H9 (cell line): ENCODE measurements around the gene KIAA1328. TPM values are rescaled to one million over a fixed set of nuclear protein-coding genes. Genes with fewer than 3 reads are reported as not detected.

Experiments used
- DNase-seq: peaks from one replicate; pipeline ENCODE4 v3.0.0-alpha.2; 2017
- H2AFZ ChIP-seq: one replicate; pipeline ENCODE4 v1.6.1; 2013; ENCODE audit warnings: mild to moderate bottlenecking, low read length, control low read depth, moderate library complexity
- H2AK5ac ChIP-seq: 2 replicates; pipeline ENCODE4 v1.6.1; 2013; ENCODE audit warnings: low read length, control low read depth, mixed read lengths; ENCODE audit not compliant: insufficient read length
- H2BK120ac ChIP-seq: one replicate; pipeline ENCODE4 v1.6.1; 2013; ENCODE audit warnings: low read depth, mild to moderate bottlenecking, low read length, control low read depth, inconsistent platforms; ENCODE audit not compliant: poor library complexity, severe bottlenecking
- H2BK12ac ChIP-seq: 2 replicates; pipeline ENCODE4 v1.6.1; 2013; ENCODE audit warnings: low read length, control low read depth, mixed read lengths, low read depth; ENCODE audit not compliant: insufficient read length
- H2BK15ac ChIP-seq: 2 replicates; pipeline ENCODE4 v1.6.1; 2013; ENCODE audit warnings: low read depth, low read length, control low read depth
- H2BK20ac ChIP-seq: one replicate; pipeline ENCODE4 v1.6.1; 2013; ENCODE audit warnings: low read depth, mild to moderate bottlenecking, low read length, control low read depth, inconsistent platforms; ENCODE audit not compliant: poor library complexity, severe bottlenecking
- H2BK5ac ChIP-seq: 2 replicates; pipeline ENCODE4 v1.6.1; 2013; ENCODE audit warnings: low read length, control low read depth, mixed read lengths; ENCODE audit not compliant: insufficient read length
- H3K14ac ChIP-seq: 2 replicates; pipeline ENCODE4 v1.6.1; 2013; ENCODE audit warnings: low read length, control low read depth; ENCODE audit not compliant: insufficient read depth
- H3K18ac ChIP-seq: 2 replicates; pipeline ENCODE4 v1.6.1; 2013; ENCODE audit warnings: low read depth, mild to moderate bottlenecking, mixed read lengths, low read length, control low read depth; ENCODE audit not compliant: insufficient read length
- H3K23ac ChIP-seq: 2 replicates; pipeline ENCODE4 v1.6.1; 2013; ENCODE audit warnings: low read length, control low read depth, mixed read lengths, low read depth; ENCODE audit not compliant: insufficient read length
- H3K23me2 ChIP-seq: 2 replicates; pipeline ENCODE4 v1.6.1; 2013; ENCODE audit warnings: low read depth, mild to moderate bottlenecking, mixed read lengths, low read length, control low read depth; ENCODE audit not compliant: insufficient read length, poor library complexity, severe bottlenecking
- H3K27ac ChIP-seq: 2 replicates; pipeline ENCODE4 v1.5.1; 2013; ENCODE audit warnings: low read length, control low read depth, mixed read lengths, low read depth; ENCODE audit not compliant: insufficient read length
- H3K27me3 ChIP-seq: 2 replicates; pipeline ENCODE4 v1.6.1; 2013; ENCODE audit warnings: low read length, control low read depth, inconsistent platforms; ENCODE audit not compliant: insufficient read depth
- H3K4ac ChIP-seq: 2 replicates; pipeline ENCODE4 v1.6.1; 2013; ENCODE audit warnings: low read depth, mild to moderate bottlenecking, control low read depth, inconsistent platforms, low read length, moderate library complexity
- H3K4me1 ChIP-seq: 2 replicates; pipeline ENCODE4 v1.6.1; 2013; ENCODE audit warnings: low read length, control low read depth, inconsistent platforms; ENCODE audit not compliant: insufficient read depth
- H3K4me2 ChIP-seq: 2 replicates; pipeline ENCODE4 v1.6.1; 2013; ENCODE audit warnings: low read length, control low read depth, mixed read lengths; ENCODE audit not compliant: insufficient read length, insufficient read depth
- H3K56ac ChIP-seq: 2 replicates; pipeline ENCODE4 v1.6.1; 2013; ENCODE audit warnings: low read depth, mild to moderate bottlenecking, mixed read lengths, low read length, control low read depth; ENCODE audit not compliant: insufficient read length
- H3K79me1 ChIP-seq: 2 replicates; pipeline ENCODE4 v1.6.1; 2013; ENCODE audit warnings: low read depth, mild to moderate bottlenecking, moderate library complexity, low read length, control low read depth, inconsistent platforms; ENCODE audit not compliant: insufficient read depth, poor library complexity, severe bottlenecking
- H3K79me2 ChIP-seq: 2 replicates; pipeline ENCODE4 v1.6.1; 2013; ENCODE audit warnings: low read length, control low read depth, inconsistent platforms; ENCODE audit not compliant: insufficient read depth
- H3K9ac ChIP-seq: 2 replicates; pipeline ENCODE4 v1.6.1; 2013; ENCODE audit warnings: low read length, control low read depth, mixed read lengths; ENCODE audit not compliant: insufficient read length; ENCODE audit errors: extremely low read depth
- H3K9me3 ChIP-seq: one replicate; pipeline ENCODE4 v1.6.1; 2013; ENCODE audit warnings: low read depth, low read length, inconsistent platforms; ENCODE audit not compliant: control insufficient read depth
- H3T11ph ChIP-seq: one replicate; pipeline ENCODE4 v1.6.1; 2013; ENCODE audit warnings: mild to moderate bottlenecking, low read length, control low read depth, inconsistent platforms
- H4K20me1 ChIP-seq: one replicate; pipeline ENCODE4 v1.6.1; 2013; ENCODE audit not compliant: control insufficient read depth, insufficient read length, insufficient read depth
- H4K5ac ChIP-seq: 2 replicates; pipeline ENCODE4 v1.6.1; 2013; ENCODE audit warnings: low read depth, mild to moderate bottlenecking, mixed read lengths, low read length, control low read depth; ENCODE audit not compliant: insufficient read length
- H4K8ac ChIP-seq: replicated peaks from 2 replicates; pipeline ENCODE4 v1.6.1; 2013; ENCODE audit warnings: low read length, control low read depth, mixed read lengths, low read depth; ENCODE audit not compliant: insufficient read length
- H4K91ac ChIP-seq: 2 replicates; pipeline ENCODE4 v1.6.1; 2013; ENCODE audit warnings: low read depth, mild to moderate bottlenecking, moderate library complexity, mixed read lengths, low read length, control low read depth; ENCODE audit not compliant: insufficient read length
- H3K27ac Mint-ChIP-seq, 3 experiments: 2 replicates in 2 of 3; 3 replicates in 1 of 3; pipeline ENCODE4 v1.8.0; 2020 to 2021; ENCODE audit warnings: mixed read lengths in 3 of 3, mild to moderate bottlenecking in 1 of 3, moderate library complexity in 1 of 3
- H3K27me3 Mint-ChIP-seq: 2 replicates; pipeline ENCODE4 v1.8.0; 2021; ENCODE audit warnings: low read depth, mild to moderate bottlenecking, moderate library complexity, mixed read lengths
- H3K36me3 Mint-ChIP-seq, 3 experiments: 2 replicates in 2 of 3; 3 replicates in 1 of 3; pipeline ENCODE4 v1.8.0; 2020 to 2021; ENCODE audit warnings: low read depth in 3 of 3, mixed read lengths in 3 of 3; ENCODE audit not compliant: insufficient read depth in 1 of 3
- H3K4me1 Mint-ChIP-seq, 2 experiments: 2 replicates each; pipeline ENCODE4 v1.8.0; 2020; ENCODE audit warnings: mixed read lengths in 2 of 2
- H3K4me3 Mint-ChIP-seq, 2 experiments: 2 replicates in 1 of 2; 3 replicates in 1 of 2; pipeline ENCODE4 v1.8.0; 2020 to 2021; ENCODE audit warnings: mild to moderate bottlenecking in 2 of 2, mixed read lengths in 2 of 2, moderate library complexity in 1 of 2
- H3K9me3 Mint-ChIP-seq, 2 experiments: 2 replicates in 1 of 2; 3 replicates in 1 of 2; pipeline ENCODE4 v1.8.0; 2020; ENCODE audit warnings: mild to moderate bottlenecking in 2 of 2, mixed read lengths in 2 of 2, moderate library complexity in 1 of 2
- WGBS: extraction: QIAGEN DNeasy Blood & Tissue Kit; methylation state at CpG from one replicate; pipeline ENCODE4 v1.1.7; 2013; ENCODE audit warnings: missing lambda C conversion rate, low lambda C conversion rate, mixed read lengths; ENCODE audit not compliant: insufficient read length; ENCODE audit errors: extremely low coverage; 5-methylcytosine and 5-hydroxymethylcytosine counted together
- total RNA-seq: library from RNA; stranded (reverse); gene quantifications from 2 replicates; pipeline ENCODE4 v1.2.1, GENCODE V29; 2021
- TF ChIP-seq, protein P1 (sequence below): fragments of 200-600 bp; sonication (generic); conservative IDR thresholded peaks from 3 replicates; pipeline ENCODE4 v1.8.0; 2021; ENCODE audit warnings: antibody characterized with exemption, mild to moderate bottlenecking

Gene KIAA1328
- total RNA-seq, 1 experiment from 2014 or later: 4.9 TPM

DNA sequence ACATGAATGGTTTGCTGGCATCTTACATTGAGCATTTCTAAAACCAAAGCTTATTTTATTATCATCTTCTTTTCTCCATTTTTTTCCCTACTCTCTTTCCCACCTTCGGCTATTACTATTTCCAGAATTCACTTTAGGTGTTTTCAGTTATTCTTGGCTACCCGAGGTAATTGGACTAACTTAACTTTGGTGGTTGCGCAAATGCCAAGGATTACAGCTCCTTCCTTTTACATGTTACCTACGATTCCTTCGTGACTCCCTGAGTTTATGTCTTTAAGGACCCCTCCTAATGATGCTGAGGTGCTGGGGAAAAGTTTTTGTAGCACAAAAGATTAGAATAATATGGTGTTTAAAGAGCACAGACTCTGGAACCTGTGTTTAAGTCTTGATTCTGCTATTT lies 14.3 kb downstream of the KIAA1328 start:
- no peak overlapping the region for H2BK120ac ChIP-seq
- H2BK20ac ChIP-seq: no peak overlapping the region
- no peaks in the 10 kb centered on the region for H3K79me1 ChIP-seq
- Mint-ChIP-seq H3K4me1 (peaks cover 12 to 15% of the 10 kb centered on the region in 2 experiments), H3K9me3 (no peaks in the 10 kb centered on the region), H3K4me3 (no peak overlapping the region), H3K27ac (no peak overlapping the region), H3K27me3 (no peaks in the 10 kb centered on the region), H3K36me3 (peaks cover 0 to 4% (median 2%) of the 10 kb centered on the region in 3 experiments; a peak in 1 of 7 replicates)
- no peak overlapping the region for H2AK5ac ChIP-seq
- no peak for DNase-seq
- H2BK15ac ChIP-seq: no peak overlapping the region
- H3K27ac ChIP-seq: no peak overlapping the region
- H2BK12ac ChIP-seq: no peak overlapping the region
- H3K27me3 ChIP-seq: no peaks in the 10 kb centered on the region
- no peaks in the 10 kb centered on the region for H4K20me1 ChIP-seq
- H3K23ac ChIP-seq: no peak overlapping the region
- WGBS: 100% methylated on average over 1 of the region's 5 CpGs
- H4K5ac ChIP-seq: no peak overlapping the region
- H4K91ac ChIP-seq: no peak overlapping the region
- no peaks in the 10 kb centered on the region for H3K79me2 ChIP-seq
- no peak overlapping the region for H3K14ac ChIP-seq
- H3K4me2 ChIP-seq: no peak overlapping the region
- no peak overlapping the region for H3K56ac ChIP-seq
- H3K4ac ChIP-seq: no peak overlapping the region
- H3T11ph ChIP-seq: no peak overlapping the region
- no peaks in the 10 kb centered on the region; the same call in 1 of the 2 replicates for H3K4me1 ChIP-seq
- no peak overlapping the region for H2BK5ac ChIP-seq
- H3K18ac ChIP-seq: no peak overlapping the region
- TF ChIP-seq, protein P1, sequence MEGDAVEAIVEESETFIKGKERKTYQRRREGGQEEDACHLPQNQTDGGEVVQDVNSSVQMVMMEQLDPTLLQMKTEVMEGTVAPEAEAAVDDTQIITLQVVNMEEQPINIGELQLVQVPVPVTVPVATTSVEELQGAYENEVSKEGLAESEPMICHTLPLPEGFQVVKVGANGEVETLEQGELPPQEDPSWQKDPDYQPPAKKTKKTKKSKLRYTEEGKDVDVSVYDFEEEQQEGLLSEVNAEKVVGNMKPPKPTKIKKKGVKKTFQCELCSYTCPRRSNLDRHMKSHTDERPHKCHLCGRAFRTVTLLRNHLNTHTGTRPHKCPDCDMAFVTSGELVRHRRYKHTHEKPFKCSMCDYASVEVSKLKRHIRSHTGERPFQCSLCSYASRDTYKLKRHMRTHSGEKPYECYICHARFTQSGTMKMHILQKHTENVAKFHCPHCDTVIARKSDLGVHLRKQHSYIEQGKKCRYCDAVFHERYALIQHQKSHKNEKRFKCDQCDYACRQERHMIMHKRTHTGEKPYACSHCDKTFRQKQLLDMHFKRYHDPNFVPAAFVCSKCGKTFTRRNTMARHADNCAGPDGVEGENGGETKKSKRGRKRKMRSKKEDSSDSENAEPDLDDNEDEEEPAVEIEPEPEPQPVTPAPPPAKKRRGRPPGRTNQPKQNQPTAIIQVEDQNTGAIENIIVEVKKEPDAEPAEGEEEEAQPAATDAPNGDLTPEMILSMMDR: no peak
- no peak overlapping the region for H2AFZ ChIP-seq
- no peaks in the 10 kb centered on the region for H3K9me3 ChIP-seq
- H3K9ac ChIP-seq: no peak overlapping the region
- no peak overlapping the region for H4K8ac ChIP-seq
- no peaks in the 10 kb centered on the region for H3K23me2 ChIP-seq
